ENCODE measurements around the gene NAP1L4. TPM values are rescaled to one million over a fixed set of nuclear protein-coding genes. Genes with fewer than 3 reads are reported as not detected.
A peak's percentile ranks its signal among the peaks of the same experiment; 100 is the strongest.

NAP1L4 gene
- total RNA-seq, 1 experiment from 2014 or later = 212 TPM

DNA sequence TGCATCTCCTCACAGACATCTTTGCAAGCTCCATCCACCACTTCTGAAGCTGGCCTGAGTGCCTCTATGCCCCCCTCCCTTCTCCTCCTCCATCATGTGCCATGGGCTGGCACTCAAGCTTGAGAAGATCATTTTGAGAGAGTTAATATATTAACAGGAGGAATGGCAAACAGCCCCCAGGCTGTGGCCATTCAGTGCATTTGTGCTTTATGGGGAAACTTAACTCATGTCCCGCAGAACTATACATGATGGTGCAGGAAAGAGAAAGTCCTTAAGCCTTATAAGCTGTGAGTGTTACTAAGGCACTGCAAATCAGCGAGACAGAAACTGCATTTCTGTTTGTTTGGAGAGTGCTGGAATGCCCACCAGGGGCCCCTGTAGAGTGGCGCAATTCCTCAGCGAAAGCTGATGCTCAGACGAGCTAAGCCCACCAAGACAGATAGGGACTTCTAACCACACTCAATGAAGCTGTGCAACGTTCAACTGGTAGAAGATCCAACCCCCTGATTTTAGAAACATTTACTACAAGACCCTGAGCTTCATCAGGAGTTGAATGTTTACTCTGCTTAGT, 36.1 kb downstream of the NAP1L4 start:
- no peak overlapping the region for H4K5ac ChIP-seq (ENCODE audit: insufficient read length, low read depth, low read length)

More for the DNA sequence above, 36.1 kb downstream of the NAP1L4 start:
- no peaks in the 10 kb centered on the region for H3K27me3 ChIP-seq (ENCODE audit: insufficient read depth, low read length)
- WGBS (ENCODE audit: extremely low coverage, insufficient read length, low lambda C conversion rate) = no CpG with 5 or more reads among the region's 6 CpGs
- Mint-ChIP-seq H3K27me3 (ENCODE audit: low read depth) (no peaks in the 10 kb centered on the region; the same call in 1 of the 2 replicates), H3K9me3 (no peaks in the 10 kb centered on the region), H3K36me3 (ENCODE audit: insufficient read depth in 1 of 3, low read depth in 3 of 3) (peaks cover 69 to 97% (median 88%) of the 10 kb centered on the region in 3 experiments), H3K4me1 (peaks cover 11% of the 10 kb centered on the region in 2 experiments), H3K4me3 (no peak overlapping the region), H3K27ac (peak overlapping the region in 2 of 3 experiments; percentile 55 to 68; a peak in 3 of 7 replicates)
- no peak overlapping the region for H3K4me2 ChIP-seq (ENCODE audit: insufficient read depth, insufficient read length, low read length)
- H4K20me1 ChIP-seq (ENCODE audit: control insufficient read depth, insufficient read depth, insufficient read length) = no peaks in the 10 kb centered on the region
- H2AK5ac ChIP-seq (ENCODE audit: insufficient read length, low read length) = no peak overlapping the region
- H2BK20ac ChIP-seq (ENCODE audit: low read depth, low read length, poor library complexity, severe bottlenecking) = no peak overlapping the region
- H4K8ac ChIP-seq (replicated peaks; ENCODE audit: insufficient read length, low read depth, low read length) = no peak overlapping the region
- no peaks in the 10 kb centered on the region for H3K79me1 ChIP-seq (ENCODE audit: insufficient read depth, low read depth, low read length, poor library complexity, severe bottlenecking)
- H3K27ac ChIP-seq (ENCODE audit: insufficient read length, low read depth, low read length) = no peak overlapping the region
- H2BK120ac ChIP-seq (ENCODE audit: low read depth, low read length, poor library complexity, severe bottlenecking) = no peak overlapping the region
- H3K23me2 ChIP-seq (ENCODE audit: insufficient read length, low read depth, low read length, poor library complexity, severe bottlenecking) = no peaks in the 10 kb centered on the region
- H3K18ac ChIP-seq (ENCODE audit: insufficient read length, low read depth, low read length) = no peak overlapping the region
- no peak for DNase-seq
- H3K14ac ChIP-seq (ENCODE audit: insufficient read depth, low read length) = no peak overlapping the region
- H2AFZ ChIP-seq (ENCODE audit: low read length) = no peak overlapping the region
- H3K23ac ChIP-seq (ENCODE audit: insufficient read length, low read depth, low read length) = no peak overlapping the region
- no peak overlapping the region for H2BK12ac ChIP-seq (ENCODE audit: insufficient read length, low read depth, low read length)
- TF ChIP-seq, protein P1, sequence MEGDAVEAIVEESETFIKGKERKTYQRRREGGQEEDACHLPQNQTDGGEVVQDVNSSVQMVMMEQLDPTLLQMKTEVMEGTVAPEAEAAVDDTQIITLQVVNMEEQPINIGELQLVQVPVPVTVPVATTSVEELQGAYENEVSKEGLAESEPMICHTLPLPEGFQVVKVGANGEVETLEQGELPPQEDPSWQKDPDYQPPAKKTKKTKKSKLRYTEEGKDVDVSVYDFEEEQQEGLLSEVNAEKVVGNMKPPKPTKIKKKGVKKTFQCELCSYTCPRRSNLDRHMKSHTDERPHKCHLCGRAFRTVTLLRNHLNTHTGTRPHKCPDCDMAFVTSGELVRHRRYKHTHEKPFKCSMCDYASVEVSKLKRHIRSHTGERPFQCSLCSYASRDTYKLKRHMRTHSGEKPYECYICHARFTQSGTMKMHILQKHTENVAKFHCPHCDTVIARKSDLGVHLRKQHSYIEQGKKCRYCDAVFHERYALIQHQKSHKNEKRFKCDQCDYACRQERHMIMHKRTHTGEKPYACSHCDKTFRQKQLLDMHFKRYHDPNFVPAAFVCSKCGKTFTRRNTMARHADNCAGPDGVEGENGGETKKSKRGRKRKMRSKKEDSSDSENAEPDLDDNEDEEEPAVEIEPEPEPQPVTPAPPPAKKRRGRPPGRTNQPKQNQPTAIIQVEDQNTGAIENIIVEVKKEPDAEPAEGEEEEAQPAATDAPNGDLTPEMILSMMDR (conservative IDR thresholded peaks at IDR 0.05) = peak; percentile 47
- H3T11ph ChIP-seq (ENCODE audit: low read length) = no peak overlapping the region
- H3K9me3 ChIP-seq (ENCODE audit: control insufficient read depth, low read depth, low read length) = no peaks in the 10 kb centered on the region
- no peak overlapping the region for H3K4ac ChIP-seq (ENCODE audit: low read depth, low read length)
- H3K56ac ChIP-seq (ENCODE audit: insufficient read length, low read depth, low read length) = no peak overlapping the region
- H3K9ac ChIP-seq (ENCODE audit: extremely low read depth, insufficient read length, low read length) = no peak overlapping the region
- no peaks in the 10 kb centered on the region for H3K4me1 ChIP-seq (ENCODE audit: insufficient read depth, low read length)
- H2BK15ac ChIP-seq (ENCODE audit: low read depth, low read length) = no peak overlapping the region
- H4K91ac ChIP-seq (ENCODE audit: insufficient read length, low read depth, low read length) = no peak overlapping the region
- no peak overlapping the region for H2BK5ac ChIP-seq (ENCODE audit: insufficient read length, low read length)
- H3K79me2 ChIP-seq (ENCODE audit: insufficient read depth, low read length) = no peaks in the 10 kb centered on the region; the same call in 1 of the 2 replicates

All from H9 (cell line).